Right lobe of liver (tissue), 6 donors: ENCODE results near the gene IFITM10. TPM values are rescaled to one million over a fixed set of nuclear protein-coding genes. Genes with fewer than 3 reads are reported as not detected.

ENCODE experiments used
- ATAC-seq, 4 donors: fragments of 200-7000 bp; cut with Tn5 transposase; one replicate each; pipeline ENCODE4 v1.9.1; 2020; ENCODE audit warnings: mild to moderate bottlenecking in 4 of 4, moderate library complexity in 4 of 4
- DNase-seq, 3 donors: peaks; one replicate each; pipeline ENCODE4 v3.0.0-alpha.2; 2020
- H3K27ac ChIP-seq, 3 donors: fragments of 200-600 bp; one replicate each; pipeline ENCODE4 v1.8.0; 2022
- H3K27me3 ChIP-seq, 2 donors: fragments of 200-600 bp; one replicate each; pipeline ENCODE4 v1.8.0; 2022
- H3K36me3 ChIP-seq, 4 donors: fragments of 200-600 bp; sonication (generic) in 1 of 4; one replicate each; pipeline versions ENCODE4 v1.5.1 to v1.8.0; 2017 to 2022; ENCODE audit warnings: control low read depth in 1 of 4
- H3K4me1 ChIP-seq, 4 donors: fragments of 200-600 bp; sonication (generic) in 1 of 4; one replicate each; pipeline versions ENCODE4 v1.5.1 to v1.8.0; 2017 to 2022; ENCODE audit warnings: control low read depth in 1 of 4
- H3K4me3 ChIP-seq, 3 donors: fragments of 200-600 bp; one replicate each; pipeline ENCODE4 v1.8.0; 2022
- H3K9me3 ChIP-seq, 4 donors: fragments of 200-600 bp; sonication (generic) in 1 of 4; one replicate each; pipeline versions ENCODE4 v1.5.1 to v1.8.0; 2017 to 2022; ENCODE audit warnings: control low read depth in 1 of 4
- CTCF ChIP-seq, 4 donors: fragments of 200-600 bp in 3 of 4; fragments of 450-650 bp in 1 of 4; IDR thresholded peaks; one replicate each; pipeline versions ENCODE4 v1.5.1 to v1.8.0; 2016 to 2022; ENCODE audit warnings: antibody characterized with exemption in 4 of 4, mild to moderate bottlenecking in 2 of 4
- POLR2A ChIP-seq: fragments of 450-650 bp; IDR thresholded peaks from one replicate; pipeline ENCODE4 v1.6.1; 2017; ENCODE audit warnings: antibody characterized with exemption, mild to moderate bottlenecking
- WGBS: methylation state at CpG from one replicate; pipeline ENCODE4 v1.1.6; 2018; ENCODE audit warnings: low coverage, low lambda C conversion rate; ENCODE audit not compliant: insufficient coverage; ENCODE audit errors: missing lambda C conversion rate; 5-methylcytosine and 5-hydroxymethylcytosine counted together
- intact Hi-C, 2 donors: fragments of 100-400 bp; cut with DNase I; formaldehyde crosslinking; loops; one replicate each; pipeline versions ENCODE4 v1.11.2 to v1.14.1; 2022
- total RNA-seq, 6 experiments: library from RNA; depleted of rRNA in 2 of 6; stranded (reverse); fragments of >200 nt in 2 of 6; fragmentation: NEBNext Ultra II Directional in 3 of 6; extraction: Animal tissue kit (Norgen Biotek cat#: 25700) in 3 of 6; gene quantifications; one replicate each; pipeline versions ENCODE4 v1.1.0 to v1.2.4, GENCODE V29; 2016 to 2023
- donor health status: DM: no; HTN: yes; CAD: no.
- donor health status: DM: no; HTN: no; CAD: no.
- donor health status: DM: no; HTN: no; CAD: no.
- donor health status: DM: no; HTN: yes; CAD: no.
- donor health status: DM: no; HTN: yes; CAD: no.

The IFITM10 gene
- total RNA-seq, 6 experiments from 2014 or later, result 1.3 to 11.4 (median 6.7) TPM

- no peak overlapping the region for H3K4me3 ChIP-seq
- H3K9me3 ChIP-seq, result no peaks in the 10 kb centered on the region
- H3K27ac ChIP-seq, result peak overlapping the region in 1 of 3 donors; percentile 28
- peak; percentile 4 to 52 (median 48) for ATAC-seq
- H3K4me1 ChIP-seq, result peaks cover 0 to 57% (median 26%) of the 10 kb centered on the region in 4 donors
- DNase-seq, result peak; percentile 54 to 92 (median 87)
- no peak for TF ChIP-seq POLR2A
- no peak for TF ChIP-seq CTCF (IDR thresholded peaks at IDR 0.05)
- H3K27me3 ChIP-seq, result no peaks in the 10 kb centered on the region
- WGBS, result 26% methylated on average over 7 of the region's 16 CpGs
- peaks cover 7 to 76% (median 36%) of the 10 kb centered on the region in 4 donors for H3K36me3 ChIP-seq
- intact Hi-C loops, result loop anchor here in 1 of 2 donors (10.0 kb wide), 1 partner anchor 639 kb away; no protein-coding TSS in a partner anchor
These were observed 5.5 kb upstream of the IFITM10 start for GRCh38 chr11:1755692-1756561.

- Histone ChIP-seq H3K4me3 (no peak overlapping the region), H3K9me3 (no peaks in the 10 kb centered on the region), H3K27me3 (no peaks in the 10 kb centered on the region), H3K27ac (no peak overlapping the region), H3K36me3 (peaks cover 7 to 72% (median 35%) of the 10 kb centered on the region in 4 donors), H3K4me1 (peaks cover 0 to 55% (median 23%) of the 10 kb centered on the region in 4 donors)
- ATAC-seq (no peak), DNase-seq (no peak)
- intact Hi-C loops, result loop anchor here in 1 of 2 donors (10.0 kb wide), 1 partner anchor 639 kb away; no protein-coding TSS in a partner anchor
- no peak for TF ChIP-seq POLR2A
- no peak for TF ChIP-seq CTCF (IDR thresholded peaks at IDR 0.05)
- WGBS, result 58% methylated on average over 5 of the region's 9 CpGs
These were observed 4.9 kb upstream of the IFITM10 start for GRCh38 chr11:1755344-1755691.

- ATAC-seq (no peak), DNase-seq (peak; percentile 11 to 48 (median 44))
- WGBS, result 20% methylated on average over 3 of the region's 8 CpGs
- intact Hi-C loops, result loop anchor here in 1 of 2 donors (10.0 kb wide), 1 partner anchor 640 kb away; no protein-coding TSS in a partner anchor
- Histone ChIP-seq H3K36me3 (peaks cover 7 to 64% (median 33%) of the 10 kb centered on the region in 4 donors), H3K27me3 (no peaks in the 10 kb centered on the region), H3K4me3 (no peak overlapping the region), H3K9me3 (no peaks in the 10 kb centered on the region), H3K27ac (no peak overlapping the region), H3K4me1 (peaks cover 0 to 47% (median 20%) of the 10 kb centered on the region in 4 donors)
- TF ChIP-seq POLR2A (no peak), CTCF (IDR thresholded peaks at IDR 0.05) (no peak)
These were observed 4.2 kb upstream of the IFITM10 start for GRCh38 chr11:1754376-1755150.

- 40% methylated on average over 3 of the region's 14 CpGs for WGBS
- Histone ChIP-seq H3K4me3 (no peak overlapping the region), H3K4me1 (peaks cover 0 to 40% (median 16%) of the 10 kb centered on the region in 4 donors), H3K36me3 (peaks cover 7 to 58% (median 31%) of the 10 kb centered on the region in 4 donors), H3K27ac (no peak overlapping the region), H3K27me3 (no peaks in the 10 kb centered on the region), H3K9me3 (no peaks in the 10 kb centered on the region)
- intact Hi-C loops, result loop anchor here in 1 of 2 donors (10.0 kb wide), 1 partner anchor 641 kb away; no protein-coding TSS in a partner anchor
- DNase-seq (peak in 1 of 3 donors; percentile 52), ATAC-seq (no peak)
- TF ChIP-seq CTCF (IDR thresholded peaks at IDR 0.05), result no peak
- no peak for TF ChIP-seq POLR2A
These were observed 3.5 kb upstream of the IFITM10 start for GRCh38 chr11:1753929-1754305.
